ENCODE results near the gene HOXA11.

DNA sequence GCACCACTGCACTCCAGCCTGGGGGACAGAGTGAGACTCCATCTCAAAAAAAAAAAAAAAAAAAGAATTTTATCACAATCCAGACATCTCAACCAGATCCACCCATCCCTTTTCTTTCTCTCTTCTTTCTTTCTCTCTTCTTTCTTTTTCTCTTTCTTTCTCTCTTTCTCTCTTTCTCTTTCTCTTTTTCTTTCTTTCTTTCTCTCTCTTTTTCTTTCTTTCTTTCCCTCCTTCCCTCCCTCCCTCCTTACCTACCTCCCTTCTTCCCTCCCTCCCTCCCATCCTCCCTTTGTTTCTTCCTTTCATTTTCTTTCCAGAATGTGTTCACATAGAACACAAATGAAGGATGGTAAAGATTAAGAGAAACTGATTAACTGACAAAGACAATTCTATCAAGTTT lies 32.9 kb upstream of the HOXA11 start:
- TF ChIP-seq, protein P1, sequence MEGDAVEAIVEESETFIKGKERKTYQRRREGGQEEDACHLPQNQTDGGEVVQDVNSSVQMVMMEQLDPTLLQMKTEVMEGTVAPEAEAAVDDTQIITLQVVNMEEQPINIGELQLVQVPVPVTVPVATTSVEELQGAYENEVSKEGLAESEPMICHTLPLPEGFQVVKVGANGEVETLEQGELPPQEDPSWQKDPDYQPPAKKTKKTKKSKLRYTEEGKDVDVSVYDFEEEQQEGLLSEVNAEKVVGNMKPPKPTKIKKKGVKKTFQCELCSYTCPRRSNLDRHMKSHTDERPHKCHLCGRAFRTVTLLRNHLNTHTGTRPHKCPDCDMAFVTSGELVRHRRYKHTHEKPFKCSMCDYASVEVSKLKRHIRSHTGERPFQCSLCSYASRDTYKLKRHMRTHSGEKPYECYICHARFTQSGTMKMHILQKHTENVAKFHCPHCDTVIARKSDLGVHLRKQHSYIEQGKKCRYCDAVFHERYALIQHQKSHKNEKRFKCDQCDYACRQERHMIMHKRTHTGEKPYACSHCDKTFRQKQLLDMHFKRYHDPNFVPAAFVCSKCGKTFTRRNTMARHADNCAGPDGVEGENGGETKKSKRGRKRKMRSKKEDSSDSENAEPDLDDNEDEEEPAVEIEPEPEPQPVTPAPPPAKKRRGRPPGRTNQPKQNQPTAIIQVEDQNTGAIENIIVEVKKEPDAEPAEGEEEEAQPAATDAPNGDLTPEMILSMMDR (IDR thresholded peaks at IDR 0.05), result no peak
- no peak for TF ChIP-seq POLR2A (IDR thresholded peaks at IDR 0.05)

Data from heart left ventricle (tissue), 13 donors.